HCT116 (cell line): Measurements from ENCODE around the gene SUZ12. TPM values are rescaled to one million over a fixed set of nuclear protein-coding genes. Genes with fewer than 3 reads are reported as not detected.

Experiments
- ATAC-seq: fragments of 200-7000 bp; cut with Tn5 transposase; 2 replicates; pipeline ENCODE4 v1.9.1; 2020; ENCODE audit warnings: mild to moderate bottlenecking, moderate library complexity
- BruUV-seq: library from RNA; stranded (reverse); fragments of 400-500 nt; replicated peaks from 2 replicates; lab custom pipeline; 2021; lab: Mats Ljungman, UMichigan
- CTCF ChIA-PET: fragments of 300-600 bp; sonication (Branson Sonifier 250); formaldehyde crosslinking; loops from one replicate; lab custom pipeline; 2021; ENCODE audit warnings: antibody characterized with exemption; lab: Charles Lee
- POLR2A ChIA-PET: fragments of 300-600, 350-600 bp; sonication (Branson Sonifier 250); formaldehyde crosslinking; loops from one replicate; lab custom pipeline; 2021; ENCODE audit warnings: antibody characterized with exemption; lab: Charles Lee
- RAD21 ChIA-PET, 2 experiments: fragments of 300-600 bp; sonication (Branson Sonifier 250); formaldehyde crosslinking; loops; one replicate each; lab custom pipeline; 2023; ENCODE audit warnings: low total read pairs in 2 of 2; ENCODE audit not compliant: uncharacterized antibody in 2 of 2, unreplicated experiment in 2 of 2, low non-redundant PET in 1 of 2; lab: Charles Lee
- DNase-seq: peaks from one replicate; pipeline ENCODE4 v3.0.0-alpha.2; 2010; ENCODE audit warnings: low read depth, low spot score
- H2AFZ ChIP-seq: fragments of 200-600 bp; shearing (Covaris generic), sonication (generic); 2 replicates; pipeline ENCODE4 v1.6.1; 2017; ENCODE audit warnings: low read depth, mixed run types, mixed read lengths, antibody characterized with exemption, low read length; ENCODE audit not compliant: poor library complexity, severe bottlenecking
- H3K27ac ChIP-seq: 2 replicates; pipeline ENCODE4 v1.5.1; 2012; ENCODE audit warnings: low read depth, low read length
- H3K27me3 ChIP-seq: fragments of 200-600 bp; sonication (generic); 2 replicates; pipeline ENCODE4 v1.6.1; 2016; ENCODE audit warnings: mixed run types, low read length, mixed read lengths; ENCODE audit not compliant: insufficient read depth
- H3K36me3 ChIP-seq, 2 experiments: fragments of 200-500 bp in 1 of 2; fragments of 200-600 bp in 1 of 2; sonication (Bioruptor generic) in 1 of 2; sonication (generic) in 1 of 2; 2 replicates each; pipeline versions ENCODE4 v1.5.1 to v1.6.1; 2014 to 2016; ENCODE audit warnings: low read length in 2 of 2, inconsistent platforms in 1 of 2, mixed read lengths in 1 of 2, mixed run types in 1 of 2; ENCODE audit not compliant: insufficient read depth in 2 of 2, control insufficient read depth in 1 of 2
- H3K4me1 ChIP-seq, 2 experiments: fragments of 200-600 bp in 1 of 2; sonication (generic) in 1 of 2; 2 replicates each; pipeline versions ENCODE4 v1.5.1 to v1.6.1; 2012 to 2017; ENCODE audit warnings: low read length in 2 of 2, inconsistent platforms in 1 of 2, mild to moderate bottlenecking in 1 of 2, mixed read lengths in 1 of 2, mixed run types in 1 of 2, moderate library complexity in 1 of 2; ENCODE audit not compliant: insufficient read depth in 2 of 2, control insufficient read depth in 1 of 2
- H3K4me2 ChIP-seq: fragments of 200-600 bp; sonication (generic); 2 replicates; pipeline ENCODE4 v1.6.1; 2017; ENCODE audit warnings: mixed run types, low read length, mixed read lengths
- H3K4me3 ChIP-seq, 2 experiments: fragments of 200-600 bp in 1 of 2; sonication (generic) in 1 of 2; replicated peaks in 1 of 2; 2 replicates each; pipeline ENCODE4 v1.5.1; 2011 to 2016; ENCODE audit warnings: low read length in 2 of 2, control low read depth in 1 of 2, low read depth in 1 of 2, mild to moderate bottlenecking in 1 of 2, mixed read lengths in 1 of 2, mixed run types in 1 of 2
- H3K79me2 ChIP-seq: fragments of 200-600 bp; sonication (generic); 2 replicates; pipeline ENCODE4 v1.6.1; 2017; ENCODE audit warnings: mild to moderate bottlenecking, mixed run types, low read length, moderate library complexity, mixed read lengths; ENCODE audit not compliant: insufficient read depth
- H3K9ac ChIP-seq: fragments of 200-600 bp; sonication (generic); 2 replicates; pipeline ENCODE4 v1.6.1; 2016; ENCODE audit warnings: low read length, mixed read lengths
- H3K9me2 ChIP-seq: fragments of 200-600 bp; sonication (generic), shearing (Covaris generic); 2 replicates; pipeline ENCODE4 v1.6.1; 2017; ENCODE audit warnings: mixed run types, mild to moderate bottlenecking, moderate library complexity; ENCODE audit not compliant: insufficient read depth
- H3K9me3 ChIP-seq, 2 experiments: fragments of 200-500 bp in 1 of 2; fragments of 200-600 bp in 1 of 2; sonication (Bioruptor generic) in 1 of 2; sonication (generic) in 1 of 2; 2 replicates each; pipeline ENCODE4 v1.6.1; 2014 to 2017; ENCODE audit warnings: low read length in 2 of 2, mixed read lengths in 2 of 2, inconsistent platforms in 1 of 2, low read depth in 1 of 2, mild to moderate bottlenecking in 1 of 2, mixed run types in 1 of 2, moderate library complexity in 1 of 2; ENCODE audit not compliant: control insufficient read depth in 1 of 2, insufficient read depth in 1 of 2
- H4K20me1 ChIP-seq: fragments of 200-600 bp; sonication (generic), shearing (Covaris generic); 2 replicates; pipeline ENCODE4 v1.6.1; 2017; ENCODE audit warnings: mixed run types, mild to moderate bottlenecking, moderate library complexity; ENCODE audit not compliant: insufficient read depth
- ATF3 ChIP-seq: IDR thresholded peaks from 2 replicates; pipeline ENCODE4 v1.6.1; 2012
- CBX3 ChIP-seq: IDR thresholded peaks from 2 replicates; pipeline ENCODE4 v1.6.1; 2012; ENCODE audit warnings: low read depth
- CEBPB ChIP-seq: IDR thresholded peaks from 2 replicates; pipeline ENCODE4 v1.6.1; 2012; ENCODE audit warnings: low read depth
- EGR1 ChIP-seq: IDR thresholded peaks from 2 replicates; pipeline ENCODE4 v1.6.1; 2012; ENCODE audit warnings: low read depth
- ELF1 ChIP-seq: IDR thresholded peaks from 2 replicates; pipeline ENCODE4 v1.6.1; 2012; ENCODE audit warnings: low read depth, borderline replicate concordance
- EZH2 ChIP-seq: fragments of 200-600 bp; sonication (generic); IDR thresholded peaks from 2 replicates; pipeline ENCODE4 v1.6.1; 2017; ENCODE audit warnings: antibody characterized with exemption, mixed run types
- EZH2phosphoT487 ChIP-seq: fragments of 200-600 bp; IDR thresholded peaks from 2 replicates; pipeline ENCODE4 v1.6.1; 2018; ENCODE audit warnings: antibody characterized with exemption, borderline replicate concordance
- FOSL1 ChIP-seq: IDR thresholded peaks from 2 replicates; pipeline ENCODE4 v1.6.1; 2012; ENCODE audit warnings: low read depth
- JUND ChIP-seq: IDR thresholded peaks from 2 replicates; pipeline ENCODE4 v1.6.1; 2012
- POLR2A ChIP-seq: IDR thresholded peaks from 2 replicates; pipeline ENCODE4 v1.7.0; 2011; ENCODE audit warnings: borderline replicate concordance; ENCODE audit not compliant: insufficient read depth, insufficient read length; ENCODE audit errors: extremely low read depth
- POLR2AphosphoS5 ChIP-seq: IDR thresholded peaks from 2 replicates; pipeline ENCODE4 v1.6.1; 2011; ENCODE audit warnings: mild to moderate bottlenecking, low read depth, low read length, moderate library complexity
- REST ChIP-seq: IDR thresholded peaks from 2 replicates; pipeline ENCODE4 v1.6.1; 2012; ENCODE audit warnings: low read depth
- SP1 ChIP-seq: IDR thresholded peaks from 2 replicates; pipeline ENCODE4 v1.6.1; 2012; ENCODE audit warnings: low read depth
- SRF ChIP-seq: IDR thresholded peaks from 2 replicates; pipeline ENCODE4 v1.6.1; 2012; ENCODE audit warnings: low read depth
- TCF7L2 ChIP-seq: IDR thresholded peaks from 2 replicates; pipeline ENCODE4 v1.7.0; 2011; ENCODE audit warnings: borderline replicate concordance, inconsistent platforms; ENCODE audit not compliant: insufficient read depth, insufficient read length; ENCODE audit errors: extremely low read depth
- YY1 ChIP-seq: IDR thresholded peaks from 2 replicates; pipeline ENCODE4 v1.6.1; 2011; ENCODE audit warnings: low read length, low read depth, moderate library complexity, mild to moderate bottlenecking; ENCODE audit not compliant: insufficient replicate concordance; ENCODE audit errors: extremely low read depth
- ZFX ChIP-seq: fragments of 450-650 bp; IDR thresholded peaks from 2 replicates; pipeline ENCODE4 v1.6.1; 2017
- ZNF274 ChIP-seq: fragments of 200-500 bp; sonication (Bioruptor generic); IDR thresholded peaks from 2 replicates; pipeline ENCODE4 v1.6.1; 2014; ENCODE audit warnings: mild to moderate bottlenecking, low read depth, low read length, inconsistent platforms
- intact Hi-C: fragments of 100-400 bp; cut with micrococcal nuclease; formaldehyde crosslinking; loops from 2 replicates; pipeline ENCODE4 v1.10.0; 2022
- total RNA-seq: library from RNA; stranded (reverse); gene quantifications from one replicate; pipeline ENCODE4 v1.2.1, GENCODE V29; 2021; ENCODE audit not compliant: unreplicated experiment

Gene SUZ12
- total RNA-seq, 1 experiment from 2014 or later: 44.9 TPM

- no peak for TF ChIP-seq ATF3
Observed at GRCh38 chr17:32009262-32009542, 72.4 kb downstream of the SUZ12 start (continued).

- intact Hi-C loops: no loop called here
- no TSS peak for BruUV-seq
- ChIA-PET POLR2A (no interaction called here), CTCF (no interaction called here), RAD21 (no interaction called here)
- peaks cover 4 to 19% of the 10 kb centered on the region in 2 experiments for H3K4me1 ChIP-seq
- ATAC-seq: no peak
- no peak overlapping the region for H3K4me2 ChIP-seq
- H3K36me3 ChIP-seq: no peaks in the 10 kb centered on the region
- H3K27ac ChIP-seq: no peak overlapping the region
- no peak overlapping the region for H2AFZ ChIP-seq
- no peak for DNase-seq
- TF ChIP-seq EZH2 (no peak), YY1 (no peak), ZNF274 (no peak), POLR2A (no peak), EZH2phosphoT487 (no peak), SP1 (no peak), EGR1 (no peak), CEBPB (no peak), ELF1 (no peak), JUND (no peak), ZFX (no peak), SRF (no peak), FOSL1 (no peak), TCF7L2 (no peak), REST (no peak), POLR2AphosphoS5 (no peak), CBX3 (no peak)
- H3K9ac ChIP-seq: no peak overlapping the region
- H3K27me3 ChIP-seq: no peaks in the 10 kb centered on the region
- no peaks in the 10 kb centered on the region for H3K9me2 ChIP-seq
- no peaks in the 10 kb centered on the region; the same call in 1 of the 2 replicates for H4K20me1 ChIP-seq
- H3K4me3 ChIP-seq: no peak overlapping the region
- H3K9me3 ChIP-seq: no peaks in the 10 kb centered on the region
- peaks cover 23% of the 10 kb centered on the region for H3K79me2 ChIP-seq
Observed at GRCh38 chr17:32010114-32010513, 73.3 kb downstream of the SUZ12 start.
